Measurements from ENCODE around the gene CMTM5.
"Not testable (repeated sequence)": the region's sequence is repeated elsewhere in the genome, so short reads cannot be mapped to it uniquely, and the experiment has no call there.

CMTM5 gene

GRCh38 chr14:23408307-23408630, 31.4 kb downstream of the CMTM5 start:
- H3K4me3 ChIP-seq: no peak overlapping the region

GRCh38 chr14:23409475-23409874, 32.6 kb downstream of the CMTM5 start:
- no peak overlapping the region for H3K4me3 ChIP-seq
- H3K27ac ChIP-seq: no peak overlapping the region

More at GRCh38 chr14:23408307-23408630, 31.4 kb downstream of the CMTM5 start:
- no peak overlapping the region for H3K27ac ChIP-seq

- H3K4me3 ChIP-seq: no peak overlapping the region
- no peak overlapping the region for H3K27ac ChIP-seq
These were observed 33.3 kb downstream of the CMTM5 start for GRCh38 chr14:23409966-23410635.

GRCh38 chr14:23411563-23412525, 35.0 kb downstream of the CMTM5 start:
- no peak overlapping the region for H3K4me3 ChIP-seq
- no peak overlapping the region for H3K27ac ChIP-seq

- Histone ChIP-seq H3K27ac (no peak overlapping the region), H3K4me3 (no peak overlapping the region)
These were observed 36.8 kb downstream of the CMTM5 start for GRCh38 chr14:23413681-23414080.

- H3K27ac ChIP-seq: no peak overlapping the region
- no peak overlapping the region for H3K4me3 ChIP-seq
These were observed 37.4 kb downstream of the CMTM5 start for GRCh38 chr14:23414254-23414653.

- Histone ChIP-seq H3K4me3 (no peak overlapping the region), H3K27ac (no peak overlapping the region)
These were observed 38.3 kb downstream of the CMTM5 start for GRCh38 chr14:23414906-23415820.

GRCh38 chr14:23415821-23416778, 39.3 kb downstream of the CMTM5 start:
- no peak overlapping the region for H3K27ac ChIP-seq
- H3K4me3 ChIP-seq: no peak overlapping the region

GRCh38 chr14:23416801-23417200, 40.0 kb downstream of the CMTM5 start:
- Histone ChIP-seq H3K27ac (no peak overlapping the region), H3K4me3 (no peak overlapping the region)

GRCh38 chr14:23417269-23417668, 40.4 kb downstream of the CMTM5 start:
- H3K27ac ChIP-seq, H3K4me3 ChIP-seq: not testable (repeated sequence)

GRCh38 chr14:23418021-23418420, 41.2 kb downstream of the CMTM5 start:
- no peak overlapping the region for H3K4me3 ChIP-seq
- H3K27ac ChIP-seq: no peak overlapping the region

GRCh38 chr14:23419646-23420045, 42.8 kb downstream of the CMTM5 start:
- H3K27ac ChIP-seq, H3K4me3 ChIP-seq: not testable (repeated sequence)

GRCh38 chr14:23421594-23421993, 44.7 kb downstream of the CMTM5 start:
- Histone ChIP-seq H3K27ac (no peak overlapping the region), H3K4me3 (no peak overlapping the region)

GRCh38 chr14:23423657-23424056, 46.8 kb downstream of the CMTM5 start:
- no peak overlapping the region for H3K27ac ChIP-seq

GRCh38 chr14:23425169-23425568, 48.3 kb downstream of the CMTM5 start:
- Histone ChIP-seq H3K4me3 (no peak overlapping the region), H3K27ac (no peak overlapping the region)

More at GRCh38 chr14:23423657-23424056, 46.8 kb downstream of the CMTM5 start:
- H3K4me3 ChIP-seq: no peak overlapping the region

- H3K4me3 ChIP-seq, H3K27ac ChIP-seq: not testable (repeated sequence)
These were observed 49.0 kb downstream of the CMTM5 start for GRCh38 chr14:23425798-23426197.

GRCh38 chr14:23428686-23429495, 52.0 kb downstream of the CMTM5 start:
- no peak overlapping the region for H3K4me3 ChIP-seq
- H3K27ac ChIP-seq: no peak overlapping the region
